Duodenal mucosa (tissue), 2 donors: ENCODE results near the gene VSIG2.

Experiments used
- H3K27ac ChIP-seq: one replicate; pipeline ENCODE4 v1.7.0; 2013; ENCODE audit warnings: low read depth, low read length
- H3K27me3 ChIP-seq, 2 donors: one replicate each; pipeline ENCODE4 v1.7.0; 2013; ENCODE audit warnings: low read length in 2 of 2, control low read depth in 1 of 2; ENCODE audit not compliant: insufficient read depth in 2 of 2, control insufficient read depth in 1 of 2
- H3K36me3 ChIP-seq, 2 donors: one replicate each; pipeline ENCODE4 v1.7.0; 2013; ENCODE audit warnings: low read length in 2 of 2, control low read depth in 1 of 2; ENCODE audit not compliant: insufficient read depth in 2 of 2, control insufficient read depth in 1 of 2
- H3K4me1 ChIP-seq, 2 donors: one replicate each; pipeline ENCODE4 v1.7.0; 2013; ENCODE audit warnings: low read length in 2 of 2, control low read depth in 1 of 2; ENCODE audit not compliant: insufficient read depth in 2 of 2, control insufficient read depth in 1 of 2
- H3K4me3 ChIP-seq, 2 donors: one replicate each; pipeline ENCODE4 v1.7.0; 2013; ENCODE audit warnings: low read length in 2 of 2, low read depth in 1 of 2
- H3K9ac ChIP-seq, 2 donors: one replicate each; pipeline ENCODE4 v1.7.0; 2013; ENCODE audit warnings: low read length in 2 of 2, low read depth in 1 of 2
- H3K9me3 ChIP-seq, 2 donors: one replicate each; pipeline ENCODE4 v1.7.0; 2013; ENCODE audit warnings: low read length in 2 of 2, control low read depth in 1 of 2; ENCODE audit not compliant: control insufficient read depth in 1 of 2

Gene VSIG2

GRCh38 chr11:124699547-124699946 lies 52.5 kb downstream of the VSIG2 start:
- Histone ChIP-seq H3K36me3 (no peaks in the 10 kb centered on the region), H3K4me3 (no peak overlapping the region), H3K9me3 (no peaks in the 10 kb centered on the region), H3K4me1 (no peaks in the 10 kb centered on the region), H3K27ac (no peak overlapping the region), H3K9ac (no peak overlapping the region), H3K27me3 (peaks cover 0 to 2% of the 10 kb centered on the region in 2 donors)
